ENCODE measurements around the gene HACD3.
"Not testable (repeated sequence)": the region's sequence is repeated elsewhere in the genome, so short reads cannot be mapped to it uniquely, and the experiment has no call there.

Gene HACD3

DNA sequence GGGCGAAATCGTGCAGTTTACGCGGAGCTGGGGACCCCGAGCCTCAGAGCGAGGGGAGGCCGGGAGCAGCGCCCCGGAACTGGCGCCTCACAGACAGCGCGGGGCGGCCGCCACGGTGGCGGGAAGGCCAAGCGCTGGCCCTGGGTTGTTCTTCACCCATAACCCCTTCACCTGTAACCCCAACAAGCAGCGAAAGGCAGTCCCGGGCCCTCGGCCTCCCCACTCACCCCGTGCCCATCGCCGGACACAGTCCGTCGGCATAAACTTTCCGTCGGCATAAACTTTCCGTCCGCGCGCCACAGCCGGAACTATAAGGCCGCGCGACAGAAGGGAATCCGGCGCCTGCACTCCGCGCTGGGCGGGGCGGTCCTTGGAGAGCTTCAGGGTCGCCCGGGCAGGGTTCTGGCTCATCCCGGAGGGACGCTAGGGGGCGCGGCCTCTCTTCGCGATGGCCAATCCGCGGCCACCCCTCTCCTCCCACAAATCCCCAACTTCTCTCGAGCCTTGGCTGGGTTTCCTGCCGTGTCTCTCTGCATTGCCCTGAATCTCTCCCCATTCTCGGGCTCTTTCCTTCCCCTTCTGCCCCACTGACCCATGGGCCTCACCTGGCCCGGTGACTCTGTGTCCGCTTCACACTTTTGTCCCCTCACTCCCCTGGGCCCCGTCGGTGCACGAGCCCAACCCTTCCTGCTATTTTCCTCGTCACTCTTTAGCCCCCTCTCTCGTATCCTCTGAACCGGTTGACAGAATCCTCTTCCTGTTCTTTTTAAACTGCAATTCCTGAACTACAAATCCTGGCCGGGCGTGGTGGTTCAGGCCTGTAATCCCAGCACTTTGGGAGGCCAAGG, 80.8 kb downstream of the HACD3 start, which contains the start of gene INTS14:
TSS of gene INTS14 (minus strand) at position 261 of the 848 bp plus-strand sequence. CDS start 3,751 bp downstream, outside the sequence.
- peak; percentile 91 for DNase-seq (ENCODE audit: low read depth)
- H3K4me3 ChIP-seq (ENCODE audit: low read depth, low read length): peak within 1 kb of the TSS; percentile 83
- in situ Hi-C loops (cut with HindIII; ENCODE audit: low sequenced_read_pairs): no loop called here
- TF ChIP-seq, protein P1, sequence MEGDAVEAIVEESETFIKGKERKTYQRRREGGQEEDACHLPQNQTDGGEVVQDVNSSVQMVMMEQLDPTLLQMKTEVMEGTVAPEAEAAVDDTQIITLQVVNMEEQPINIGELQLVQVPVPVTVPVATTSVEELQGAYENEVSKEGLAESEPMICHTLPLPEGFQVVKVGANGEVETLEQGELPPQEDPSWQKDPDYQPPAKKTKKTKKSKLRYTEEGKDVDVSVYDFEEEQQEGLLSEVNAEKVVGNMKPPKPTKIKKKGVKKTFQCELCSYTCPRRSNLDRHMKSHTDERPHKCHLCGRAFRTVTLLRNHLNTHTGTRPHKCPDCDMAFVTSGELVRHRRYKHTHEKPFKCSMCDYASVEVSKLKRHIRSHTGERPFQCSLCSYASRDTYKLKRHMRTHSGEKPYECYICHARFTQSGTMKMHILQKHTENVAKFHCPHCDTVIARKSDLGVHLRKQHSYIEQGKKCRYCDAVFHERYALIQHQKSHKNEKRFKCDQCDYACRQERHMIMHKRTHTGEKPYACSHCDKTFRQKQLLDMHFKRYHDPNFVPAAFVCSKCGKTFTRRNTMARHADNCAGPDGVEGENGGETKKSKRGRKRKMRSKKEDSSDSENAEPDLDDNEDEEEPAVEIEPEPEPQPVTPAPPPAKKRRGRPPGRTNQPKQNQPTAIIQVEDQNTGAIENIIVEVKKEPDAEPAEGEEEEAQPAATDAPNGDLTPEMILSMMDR (IDR thresholded peaks at IDR 0.05; ENCODE audit: low read depth, low read length, missing control alignments): peak; percentile 42

DNA sequence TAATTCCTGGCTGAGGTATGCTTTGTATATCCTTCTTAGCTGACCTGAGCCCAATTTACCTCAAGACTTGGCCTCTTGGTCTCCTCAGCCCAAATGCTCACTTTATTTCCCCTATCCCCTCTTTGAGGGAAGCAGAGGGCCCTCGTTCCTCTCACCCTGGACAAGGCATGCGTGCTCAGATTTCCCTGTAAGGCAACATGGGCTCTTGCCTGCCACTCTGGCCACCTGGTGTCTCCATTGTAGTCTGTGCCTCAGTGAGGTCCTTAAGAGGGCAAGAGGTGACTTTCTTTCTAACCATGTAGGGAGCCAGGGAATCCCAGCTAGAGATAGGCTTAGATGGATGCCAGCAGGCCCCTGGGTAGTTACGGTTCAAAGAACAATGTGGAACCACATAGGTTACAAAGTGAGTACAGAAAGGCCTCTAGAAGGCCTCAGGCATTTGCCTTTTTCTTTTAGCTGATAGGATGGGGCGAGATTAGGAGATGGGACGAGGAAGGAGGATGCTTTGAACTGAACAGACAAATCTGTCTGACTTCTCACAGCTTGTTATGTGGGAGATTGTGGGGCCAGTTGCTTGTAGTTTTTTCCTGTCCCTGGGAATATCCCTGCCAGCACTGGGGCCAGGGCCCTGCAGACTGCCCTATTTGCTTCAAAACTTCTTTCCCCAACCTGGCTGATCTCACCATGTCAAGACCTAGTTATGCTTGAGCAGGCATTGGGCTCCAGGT, 81.8 kb downstream of the HACD3 start:
- no peak for DNase-seq (ENCODE audit: low read depth)
- H3K4me3 ChIP-seq (ENCODE audit: low read depth, low read length): peak overlapping the region; percentile 83
- TF ChIP-seq, protein P1 (IDR thresholded peaks at IDR 0.05; ENCODE audit: low read depth, low read length, missing control alignments): no peak
- in situ Hi-C loops (cut with HindIII; ENCODE audit: low sequenced_read_pairs): no loop called here

DNA sequence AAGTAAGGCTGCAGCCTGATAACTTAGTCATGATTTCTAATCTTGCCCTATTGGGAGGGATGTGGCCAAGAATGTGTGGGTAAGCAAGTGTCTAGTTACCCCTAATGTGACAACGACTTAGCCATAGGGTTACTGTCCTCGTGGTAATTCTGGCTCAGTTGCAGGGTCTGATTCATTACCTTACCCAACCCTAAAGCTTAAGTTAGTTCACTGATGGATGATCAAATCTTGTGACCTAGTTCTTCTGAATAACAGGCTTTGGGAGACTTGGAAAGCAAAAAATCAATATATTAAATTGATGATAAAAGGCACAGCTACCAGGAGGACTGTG, 82.3 kb downstream of the HACD3 start:
- no peak for DNase-seq (ENCODE audit: low read depth)
- H3K4me3 ChIP-seq (ENCODE audit: low read depth, low read length): no peak overlapping the region
- TF ChIP-seq, protein P1 (IDR thresholded peaks at IDR 0.05; ENCODE audit: low read depth, low read length, missing control alignments): no peak
- in situ Hi-C loops (cut with HindIII; ENCODE audit: low sequenced_read_pairs): no loop called here

DNA sequence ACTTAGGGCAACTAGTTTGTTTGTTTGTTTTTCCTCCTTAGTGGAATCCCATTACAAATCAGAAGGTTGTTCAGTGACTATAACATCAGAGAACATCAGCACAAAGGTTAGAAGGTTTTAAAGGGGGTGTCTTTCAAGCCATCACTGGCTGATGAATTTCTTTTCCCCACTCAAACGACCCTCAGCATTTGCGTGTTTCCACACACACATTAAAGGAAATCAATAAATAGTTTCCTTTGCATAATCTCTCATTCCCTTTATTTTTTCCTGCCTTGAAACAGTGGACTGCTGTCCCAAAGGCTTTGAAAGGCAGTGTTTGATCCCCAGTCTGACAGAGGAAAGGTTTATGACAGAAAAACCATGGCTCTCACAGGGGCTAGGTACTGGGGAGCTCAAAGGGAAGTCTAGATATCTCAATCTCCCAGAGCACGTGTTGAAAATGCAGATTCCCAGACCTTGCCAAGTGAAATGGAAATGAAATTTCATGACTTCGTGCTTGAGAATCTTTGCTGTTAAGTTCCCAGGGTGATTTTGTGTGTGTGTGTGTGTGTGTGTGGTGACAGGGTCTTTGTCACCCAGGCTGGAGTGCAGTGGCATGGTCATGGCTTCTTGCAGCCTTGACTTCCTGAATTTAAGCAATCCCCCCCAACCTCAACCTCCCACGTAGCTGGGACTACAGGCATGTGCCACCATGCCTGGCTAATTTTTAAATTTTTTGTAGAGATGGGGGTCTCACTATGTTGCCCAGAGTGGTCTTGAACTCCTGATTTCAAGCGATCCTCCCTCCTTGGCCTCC, 82.9 kb downstream of the HACD3 start:
- in situ Hi-C loops (cut with HindIII; ENCODE audit: low sequenced_read_pairs): no loop called here
- TF ChIP-seq, protein P1 (IDR thresholded peaks at IDR 0.05; ENCODE audit: low read depth, low read length, missing control alignments): no peak
- no peak for DNase-seq (ENCODE audit: low read depth)
- H3K4me3 ChIP-seq (ENCODE audit: low read depth, low read length): no peak overlapping the region

DNA sequence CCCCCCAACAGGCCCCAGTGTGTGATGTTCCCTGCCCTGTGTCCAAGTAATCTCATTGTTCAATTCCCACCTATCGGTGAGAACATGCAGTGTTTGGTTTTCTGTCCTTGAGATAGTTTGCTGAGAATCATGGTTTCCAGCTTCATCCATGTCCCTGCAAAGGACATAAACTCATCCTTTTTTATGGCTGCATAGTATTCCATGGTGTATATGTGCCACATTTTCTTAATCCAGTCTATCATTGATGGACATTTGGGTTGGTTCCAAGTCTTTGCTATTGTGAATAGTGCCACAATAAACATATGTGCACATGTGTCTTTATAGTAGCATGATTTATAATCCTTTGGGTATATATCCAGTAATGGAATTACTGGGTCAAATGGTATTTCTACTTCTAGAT, 85.6 kb downstream of the HACD3 start:
- H3K4me3 ChIP-seq (ENCODE audit: low read depth, low read length); in situ Hi-C loops (cut with HindIII; ENCODE audit: low sequenced_read_pairs); DNase-seq (ENCODE audit: low read depth): not testable (repeated sequence)

DNA sequence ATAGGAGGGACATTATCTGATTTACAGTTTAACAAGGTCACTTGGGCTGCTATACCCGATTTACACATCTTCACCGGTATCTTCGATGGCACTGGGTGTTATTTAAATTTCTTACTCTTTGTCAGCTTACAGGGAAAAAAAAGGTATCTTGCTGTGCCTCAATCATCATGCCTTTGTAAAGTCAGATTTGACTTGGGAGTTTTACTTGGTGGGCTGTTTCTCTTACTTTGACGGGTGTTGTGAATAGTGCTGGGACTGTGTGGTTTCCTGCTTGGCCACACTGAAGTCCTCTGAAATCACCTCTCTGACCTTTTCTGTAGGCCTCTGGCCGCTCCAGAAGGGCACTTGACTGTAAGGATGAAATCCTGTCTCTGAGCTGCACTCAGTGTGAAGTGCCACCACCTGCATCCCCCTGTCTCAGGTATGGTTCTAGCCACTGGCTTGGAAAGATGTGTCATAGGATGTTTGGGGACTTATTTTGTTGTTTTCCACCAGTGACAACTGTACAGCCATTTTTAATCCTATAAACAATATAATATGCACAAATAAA, 88.4 kb downstream of the HACD3 start:
- H3K4me3 ChIP-seq (ENCODE audit: low read depth, low read length): no peak overlapping the region
- TF ChIP-seq, protein P1 (IDR thresholded peaks at IDR 0.05; ENCODE audit: low read depth, low read length, missing control alignments): no peak
- DNase-seq (ENCODE audit: low read depth): no peak
- in situ Hi-C loops (cut with HindIII; ENCODE audit: low sequenced_read_pairs): no loop called here

Data from astrocyte of the cerebellum (primary cell).